GM12892 (cell line): ENCODE results near the gene APBA2.

ENCODE experiments used
- POLR2A ChIP-seq: IDR thresholded peaks from 2 replicates; pipeline ENCODE4 v1.6.1; 2011; ENCODE audit warnings: low read depth, low read length, control low read depth
- POLR2AphosphoS5 ChIP-seq: IDR thresholded peaks from 2 replicates; pipeline ENCODE4 v1.6.1; 2011; ENCODE audit warnings: low read depth, low read length, control low read depth

DNA sequence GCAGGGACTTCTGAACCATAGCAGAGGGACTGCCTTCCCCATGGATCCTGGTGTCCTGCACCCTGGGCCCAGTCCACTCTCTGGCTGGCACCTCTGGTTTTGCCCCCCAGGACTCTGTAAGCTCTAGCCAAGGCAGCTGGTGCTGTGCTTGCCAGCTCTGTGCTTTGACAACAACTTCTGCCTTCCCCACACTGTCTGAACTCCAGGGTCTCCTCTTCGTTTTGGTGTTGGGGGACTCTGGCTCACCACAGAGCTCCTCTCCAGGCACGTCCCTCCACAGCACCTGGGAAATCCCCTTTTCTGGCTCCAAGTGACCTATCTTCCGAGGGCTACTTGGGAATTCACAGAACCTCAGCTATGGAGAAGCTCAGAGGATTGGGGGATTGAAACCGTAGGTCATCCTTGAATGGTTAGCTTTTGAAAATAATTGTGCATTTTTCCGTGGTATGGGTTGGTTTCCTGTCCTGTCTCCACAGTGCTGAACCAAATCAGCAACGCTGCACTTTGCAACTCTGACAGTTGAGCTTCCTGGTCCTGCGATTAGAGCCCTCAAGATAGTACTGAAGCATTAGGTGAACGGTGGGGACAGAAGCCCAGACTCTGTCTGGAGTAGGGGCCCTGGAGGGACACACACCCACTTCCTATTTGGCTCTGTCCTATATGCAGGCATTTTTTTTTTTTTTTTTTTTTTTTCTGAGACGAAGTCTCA lies 152.4 kb downstream of the APBA2 start:
- TF ChIP-seq POLR2AphosphoS5 (no peak), POLR2A (no peak)
